NCI-H1417 treated with DMSO at 0.1 percent for 48 hours (cell line): ENCODE results near the gene PTPRR.
"Not testable (repeated sequence)": the region's sequence is repeated elsewhere in the genome, so short reads cannot be mapped to it uniquely, and the experiment has no call there.

Experiments
- DNase-seq: peaks from one replicate; lab custom pipeline; 2025; lab: John Stamatoyannopoulos, UW

Gene PTPRR

DNA sequence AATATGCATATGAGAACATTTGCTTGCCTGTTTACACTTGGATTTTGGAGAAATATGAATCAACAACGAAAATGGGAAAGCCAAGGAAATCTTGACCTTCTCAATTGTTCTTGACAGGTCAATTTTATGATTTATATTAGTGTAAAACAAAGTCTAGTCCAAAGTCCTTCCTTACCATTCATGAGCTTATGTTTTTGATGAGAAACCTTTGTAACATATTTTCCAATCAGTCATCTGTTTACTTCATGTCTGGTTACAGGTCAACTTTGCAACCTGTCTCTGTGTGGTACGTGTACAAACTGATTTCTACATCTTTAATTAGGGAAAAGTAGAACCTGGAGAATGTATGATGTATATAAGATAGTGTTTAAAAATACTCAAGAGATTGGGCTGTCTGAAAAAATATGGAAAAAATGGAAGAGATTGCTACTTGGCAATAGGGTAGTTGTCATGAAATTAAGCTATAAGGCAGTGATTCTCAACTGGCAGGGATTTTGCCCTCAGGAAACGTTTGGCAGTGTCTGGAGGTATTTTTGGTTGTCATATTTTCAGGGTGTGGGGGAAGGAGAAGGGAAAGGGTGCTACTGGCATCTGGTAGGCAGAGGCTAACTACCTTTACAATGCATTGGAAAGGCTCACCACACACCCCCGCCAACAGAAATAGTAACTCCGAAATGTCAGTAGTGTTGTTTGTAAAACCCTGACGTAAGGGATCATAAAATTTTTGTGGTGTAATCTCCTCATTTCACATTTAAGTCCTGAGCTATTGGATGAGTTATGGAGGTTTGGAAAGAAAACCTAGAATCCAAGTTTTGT, 172.9 kb downstream of the PTPRR start:
- DNase-seq = no peak

DNA sequence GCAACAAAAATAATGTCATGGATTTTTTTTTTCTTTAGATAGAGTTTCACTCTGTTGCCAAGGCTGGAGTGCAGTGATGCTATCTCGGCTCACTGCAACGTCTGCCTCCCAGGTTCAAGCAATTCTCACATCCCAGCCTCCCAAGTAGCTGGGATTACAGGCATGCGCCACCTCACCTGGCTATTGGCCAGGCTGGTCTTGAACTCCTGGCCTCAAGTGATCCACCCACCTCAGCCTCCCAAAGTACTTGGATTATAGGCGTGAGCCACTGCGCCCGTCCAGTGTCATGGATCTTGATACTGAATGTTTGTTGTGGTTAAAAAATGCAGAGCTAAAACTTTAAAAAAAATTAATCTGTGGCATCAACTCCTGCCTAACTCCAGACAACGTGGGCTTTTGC, 175.5 kb downstream of the PTPRR start:
- DNase-seq = no peak

DNA sequence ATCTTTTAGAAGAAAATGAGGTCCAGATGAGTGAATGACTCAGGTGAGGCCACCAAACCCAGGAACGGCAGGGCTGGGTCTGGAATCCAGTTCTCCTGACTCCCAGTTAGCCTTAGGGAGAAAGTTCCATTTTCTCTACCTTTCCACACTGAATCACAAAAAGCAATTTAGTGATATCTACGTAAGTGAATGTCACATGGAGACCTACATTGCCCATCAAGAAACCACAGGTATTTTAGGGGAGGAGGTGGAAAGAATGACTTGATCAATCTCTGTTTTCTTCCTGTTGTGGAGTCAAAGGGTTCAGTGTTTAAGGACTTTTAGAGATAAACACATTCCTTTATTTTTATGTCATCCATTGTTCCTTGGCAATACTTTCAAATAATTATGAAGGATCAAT, 176.4 kb downstream of the PTPRR start:
- DNase-seq = no peak

DNA sequence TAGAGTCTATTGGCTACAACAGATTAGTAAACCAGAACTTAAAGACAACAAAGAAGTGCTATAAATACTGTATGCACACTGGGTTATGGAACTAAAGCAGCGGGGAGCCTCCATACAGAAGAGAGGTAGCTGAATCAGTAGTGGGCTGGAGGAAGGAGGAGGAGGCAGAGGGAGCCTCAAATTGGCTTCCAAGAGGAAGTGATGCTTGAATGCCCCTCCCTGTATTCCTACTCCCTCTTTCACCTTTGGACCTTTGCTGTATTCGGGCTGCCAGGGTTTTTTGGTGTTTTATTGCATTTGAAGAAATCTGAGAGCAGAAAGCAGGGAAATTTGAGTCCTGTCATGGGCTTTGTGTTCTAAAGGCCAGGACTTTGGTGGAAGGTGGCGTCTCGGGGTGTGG, 179.3 kb downstream of the PTPRR start:
- DNase-seq = no peak

DNA sequence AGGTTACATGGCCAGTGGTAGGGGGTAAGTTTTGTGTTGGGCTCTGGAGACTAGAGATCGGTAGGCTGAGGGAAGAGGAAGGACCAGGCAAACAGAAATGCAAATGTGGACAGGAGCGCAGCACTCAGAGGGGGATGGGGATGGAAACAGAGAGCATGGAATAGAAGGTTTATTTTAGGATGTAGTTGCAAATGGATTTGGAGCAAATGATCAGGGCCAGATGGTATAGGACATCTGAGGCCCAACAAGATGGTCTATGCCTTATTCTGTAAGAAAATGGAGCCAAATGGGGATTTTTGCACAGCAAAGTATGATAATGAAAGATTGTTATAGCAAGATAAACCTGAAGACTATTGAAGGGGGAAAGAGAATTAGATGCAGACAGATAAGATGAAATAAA, 180.8 kb downstream of the PTPRR start:
- DNase-seq = no peak

DNA sequence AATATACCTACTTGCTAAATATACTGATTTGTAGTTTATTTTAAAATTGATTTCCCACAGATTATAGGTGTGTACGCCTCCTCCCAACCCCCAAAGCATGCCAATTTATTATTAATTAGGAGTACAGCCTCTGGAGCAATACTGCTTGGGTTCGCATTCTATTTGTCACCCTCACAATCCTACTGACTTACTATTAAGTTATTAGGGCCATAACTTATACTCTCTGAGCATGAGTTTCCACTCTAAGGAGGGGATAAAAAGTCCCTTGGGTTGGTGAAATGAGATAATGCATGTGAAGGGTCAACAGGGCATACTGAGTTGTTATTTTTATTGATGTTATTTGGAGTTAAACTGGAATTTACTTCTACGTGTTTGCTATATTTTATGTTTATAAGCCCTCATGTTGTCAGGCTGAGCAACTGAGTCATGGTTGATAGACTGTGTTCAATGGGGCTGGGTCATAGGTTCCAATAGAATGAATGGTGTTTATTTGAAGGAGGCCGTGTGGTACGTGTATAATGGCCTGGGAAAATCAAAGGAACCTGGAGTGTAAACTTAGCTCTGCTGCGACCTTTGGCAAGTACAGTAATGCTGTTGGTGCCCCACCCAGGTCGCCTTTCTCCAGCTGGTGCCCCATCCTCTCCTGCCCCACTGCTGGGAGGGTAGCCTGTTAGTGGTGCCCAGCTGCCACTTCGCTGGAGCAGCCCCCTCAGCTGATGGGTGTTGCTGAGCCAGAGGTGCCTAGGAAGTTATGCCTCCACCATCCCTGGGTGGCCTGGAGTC, 184.0 kb downstream of the PTPRR start:
- DNase-seq = no peak

DNA sequence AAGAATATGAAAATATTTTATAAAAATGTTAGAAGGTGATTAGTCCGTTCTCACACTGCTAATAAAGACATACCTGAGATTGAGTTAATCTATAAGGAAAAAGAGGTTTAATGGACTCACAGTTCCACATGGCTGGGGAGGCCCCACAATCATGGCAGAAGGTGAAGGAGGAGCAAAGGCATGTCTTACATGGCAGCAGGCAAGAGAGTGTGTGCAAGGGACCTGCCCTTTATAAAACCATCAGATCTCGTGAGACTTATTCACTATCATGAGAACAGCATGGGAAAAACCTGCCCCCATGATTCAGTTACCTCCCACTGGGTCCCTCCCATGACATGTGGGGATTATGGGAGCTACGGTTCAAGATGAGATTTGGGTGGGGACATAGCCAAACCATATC, 185.3 kb downstream of the PTPRR start:
- DNase-seq = not testable (repeated sequence)

DNA sequence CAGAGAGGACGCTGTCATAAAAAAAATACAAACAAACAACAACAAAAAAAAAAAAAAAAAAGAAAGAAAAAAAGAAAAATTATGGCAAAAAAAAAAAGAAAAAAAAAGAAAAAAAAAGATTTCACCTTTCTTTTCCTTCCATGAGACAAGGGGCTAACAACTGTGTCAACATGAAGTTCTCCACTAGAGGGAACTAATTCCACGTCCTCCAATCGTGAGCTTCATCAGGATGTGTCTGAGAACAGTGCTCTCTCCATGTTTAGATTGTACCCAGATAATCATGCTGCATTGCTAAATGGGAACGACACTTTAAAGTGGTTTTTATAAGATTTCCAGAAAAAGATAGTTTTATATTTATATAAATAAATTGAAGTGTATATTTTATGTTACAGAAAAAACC, 187.2 kb downstream of the PTPRR start:
- DNase-seq = no peak

DNA sequence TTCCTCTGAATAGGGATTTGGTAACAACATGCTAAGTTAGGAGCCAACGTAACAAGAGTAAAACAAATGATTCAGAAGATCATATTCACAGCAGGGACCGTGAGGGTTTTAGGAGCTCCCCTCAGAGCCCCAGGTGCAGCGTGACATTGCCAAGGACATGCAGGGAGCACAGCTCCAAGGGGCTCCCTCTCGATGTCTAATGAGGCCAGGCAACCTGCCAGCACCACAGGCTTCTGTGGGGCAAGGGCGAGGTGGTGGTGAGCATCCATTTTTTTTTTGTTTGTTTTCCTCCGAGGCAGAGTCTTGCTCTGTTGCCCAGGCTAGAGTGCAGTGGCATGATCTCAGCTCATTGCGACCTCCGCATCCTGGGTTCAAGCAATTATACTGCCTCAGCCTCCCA, 188.3 kb downstream of the PTPRR start:
- no peak for DNase-seq

DNA sequence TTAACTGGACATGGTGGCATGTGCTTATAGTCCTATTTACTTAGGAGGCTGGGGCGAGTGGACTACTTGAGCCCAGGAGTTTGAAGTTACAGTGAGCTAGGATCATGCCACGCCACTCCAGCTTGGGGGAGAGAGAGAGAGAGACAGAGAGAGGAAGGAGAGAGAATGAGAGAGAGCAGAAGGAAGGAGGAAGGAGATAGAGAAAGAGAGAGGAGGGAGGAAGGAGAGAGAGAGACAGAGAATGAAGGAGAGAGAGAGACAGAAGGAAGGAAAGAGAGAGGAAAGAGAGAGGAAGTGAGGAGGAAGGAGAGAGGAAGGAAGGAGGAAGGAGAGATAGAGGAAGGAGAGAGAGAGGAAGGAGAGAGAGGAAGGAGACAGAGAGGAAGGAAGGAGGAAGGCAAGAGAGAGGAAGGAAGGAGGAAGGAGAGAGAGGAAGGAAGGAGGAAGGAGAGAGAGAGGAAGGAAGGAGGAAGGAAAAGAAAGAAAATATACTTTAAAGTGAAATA, 189.8 kb downstream of the PTPRR start:
- no peak for DNase-seq

DNA sequence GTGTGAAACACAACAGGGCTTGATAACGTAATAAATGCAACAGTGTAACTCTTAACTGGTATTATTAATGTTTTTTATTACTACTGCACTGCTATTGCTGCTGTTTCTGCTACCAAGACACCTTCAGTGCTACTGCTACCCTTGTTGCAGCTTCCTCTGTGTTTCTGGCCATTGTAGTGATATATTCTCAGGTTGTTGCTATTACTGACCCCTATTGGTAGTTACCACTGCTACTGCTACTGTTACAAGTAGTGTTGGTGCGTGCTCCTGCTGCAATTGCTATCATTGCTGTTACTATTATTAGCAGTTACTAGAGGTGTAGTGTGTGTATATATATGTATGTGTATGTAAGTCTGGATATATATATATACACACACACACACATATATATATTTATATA, 196.1 kb downstream of the PTPRR start:
- no peak for DNase-seq

DNA sequence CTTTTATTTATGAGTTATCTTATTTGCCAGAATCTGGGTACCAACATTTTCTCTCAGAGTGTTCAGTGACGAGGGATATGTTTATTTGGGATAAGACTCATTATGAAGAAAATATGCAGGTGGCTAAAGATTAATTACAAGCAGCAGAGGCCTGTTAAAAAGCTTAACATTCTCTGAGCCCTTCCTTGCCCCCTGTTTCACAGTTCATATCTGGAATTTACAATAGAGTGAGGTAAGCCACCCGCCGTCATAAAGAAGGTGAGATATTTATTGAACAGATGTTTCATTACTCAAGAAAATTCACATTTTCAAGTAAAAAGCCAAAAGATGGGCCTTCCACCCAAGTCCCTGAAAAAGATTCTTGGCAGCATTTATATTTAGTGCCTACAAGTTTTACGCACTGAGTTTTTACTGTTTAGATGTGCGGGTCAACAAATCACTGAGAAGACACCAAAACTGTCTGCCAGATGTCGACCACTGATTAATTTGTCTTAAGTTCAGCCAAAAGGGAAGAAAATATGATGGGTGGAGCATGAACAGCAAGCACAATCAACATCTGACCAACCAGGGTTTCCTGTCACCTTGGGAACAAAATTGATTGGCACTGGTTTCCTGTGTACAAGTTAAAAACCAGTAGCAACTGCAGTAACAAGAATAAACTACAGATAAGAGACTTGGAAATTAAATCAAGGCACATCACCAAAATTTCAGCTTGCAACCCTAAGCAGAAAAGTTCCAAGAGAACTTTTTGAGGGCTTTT, 197.8 kb downstream of the PTPRR start:
- no peak for DNase-seq

DNA sequence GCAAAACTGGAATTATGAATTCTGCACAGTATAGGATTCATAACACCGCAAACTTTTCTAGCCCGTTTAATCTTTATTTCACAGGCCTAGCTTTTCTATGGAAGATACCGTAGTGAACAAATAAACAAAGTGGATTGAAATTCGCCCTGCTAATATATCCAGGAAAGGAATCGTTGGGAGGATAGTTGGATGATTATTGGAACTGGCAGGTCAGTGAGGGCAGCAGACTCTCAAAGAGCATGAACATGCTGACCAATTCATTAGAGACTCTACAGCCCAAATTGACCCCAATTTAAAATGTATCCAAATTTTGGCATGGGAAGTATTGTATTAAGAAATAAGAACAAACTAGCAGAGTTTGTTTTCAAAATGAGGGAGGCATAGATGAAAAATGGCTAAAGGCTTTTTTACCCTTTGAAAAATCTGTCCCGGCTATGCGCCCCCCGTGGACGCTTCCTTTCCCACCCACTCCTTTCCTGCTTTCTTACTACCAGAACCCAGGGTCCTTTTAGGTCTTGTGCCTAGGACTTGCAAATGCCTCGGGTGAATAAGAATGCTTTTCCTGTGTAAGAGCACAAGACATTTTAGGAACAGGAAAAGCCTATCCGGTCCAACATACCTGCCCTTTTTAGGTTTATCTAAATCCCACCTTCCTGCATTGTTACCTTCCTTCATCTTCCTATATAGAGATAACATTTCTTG, 198.7 kb downstream of the PTPRR start:
- DNase-seq = no peak

DNA sequence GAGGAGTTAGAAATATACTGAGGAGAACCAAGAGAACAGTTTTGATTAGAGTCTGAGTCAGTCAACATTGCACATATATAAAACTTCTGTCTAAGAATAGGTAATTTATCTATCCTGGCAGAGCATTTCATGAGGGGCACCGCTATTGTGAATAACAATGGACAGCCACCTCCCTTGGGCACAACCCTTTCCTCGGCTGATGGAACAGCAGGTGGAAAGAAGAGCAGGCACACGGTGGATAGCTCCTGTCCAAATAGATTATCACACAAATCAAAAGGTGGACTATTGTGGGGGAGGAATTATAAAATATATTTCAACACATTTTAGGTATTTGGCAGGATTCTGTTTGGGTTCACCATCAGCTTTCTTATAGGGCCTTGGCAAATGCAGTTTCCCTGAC, 199.3 kb downstream of the PTPRR start:
- DNase-seq = no peak

DNA sequence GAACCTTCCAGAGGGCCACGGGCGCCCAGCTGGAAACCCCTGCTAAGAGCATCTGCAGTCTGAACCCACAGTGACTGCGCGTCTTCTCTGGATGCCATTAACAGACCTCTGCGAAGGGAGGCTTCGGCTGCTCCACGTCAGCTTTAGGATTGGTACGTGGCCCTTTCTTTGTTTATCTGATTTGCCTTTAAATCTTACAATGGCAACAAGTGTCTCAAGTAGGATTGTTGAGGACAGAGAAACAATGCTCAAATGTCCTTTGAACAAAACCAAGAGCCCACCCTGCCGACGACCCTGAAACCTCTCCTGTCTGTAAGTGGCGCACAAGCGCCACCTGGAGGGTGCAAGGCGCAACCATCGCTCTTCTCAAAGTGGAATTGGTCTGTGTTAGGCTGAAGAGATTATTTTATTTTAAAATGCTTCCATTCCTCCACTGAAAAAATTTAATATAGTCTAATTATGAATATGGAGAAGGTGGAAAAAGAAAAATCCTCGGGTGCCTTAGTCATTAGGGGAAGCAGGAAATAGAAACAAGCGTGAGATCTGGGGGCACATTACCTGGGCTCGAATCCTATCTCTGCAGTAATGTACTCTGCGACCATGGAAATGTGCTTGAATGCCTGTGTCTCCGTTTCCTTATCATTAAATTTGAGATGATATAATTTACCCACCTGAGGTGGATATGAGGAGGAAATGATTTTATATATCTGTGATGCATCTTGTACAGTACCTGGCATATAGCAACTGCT, 200.7 kb downstream of the PTPRR start:
- DNase-seq = no peak

DNA sequence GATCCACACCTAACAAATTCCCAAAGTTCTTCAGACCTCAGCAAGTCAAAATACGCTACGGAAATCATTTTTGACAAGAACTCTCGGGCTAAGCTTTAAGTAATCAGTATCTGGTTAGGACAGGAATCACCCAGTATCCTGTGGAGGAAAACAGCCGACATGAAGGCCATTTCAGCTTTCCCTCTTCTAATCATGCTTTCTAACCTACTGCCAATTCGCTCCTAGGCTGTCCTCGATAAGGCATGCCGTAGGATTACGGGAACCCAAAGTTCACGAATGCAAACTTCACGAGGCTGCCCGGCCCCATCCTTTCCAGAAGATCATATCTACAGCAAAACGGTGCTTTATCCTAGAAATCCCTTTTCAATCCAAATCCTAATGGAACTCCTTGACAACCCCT, 201.5 kb downstream of the PTPRR start:
- no peak for DNase-seq

DNA sequence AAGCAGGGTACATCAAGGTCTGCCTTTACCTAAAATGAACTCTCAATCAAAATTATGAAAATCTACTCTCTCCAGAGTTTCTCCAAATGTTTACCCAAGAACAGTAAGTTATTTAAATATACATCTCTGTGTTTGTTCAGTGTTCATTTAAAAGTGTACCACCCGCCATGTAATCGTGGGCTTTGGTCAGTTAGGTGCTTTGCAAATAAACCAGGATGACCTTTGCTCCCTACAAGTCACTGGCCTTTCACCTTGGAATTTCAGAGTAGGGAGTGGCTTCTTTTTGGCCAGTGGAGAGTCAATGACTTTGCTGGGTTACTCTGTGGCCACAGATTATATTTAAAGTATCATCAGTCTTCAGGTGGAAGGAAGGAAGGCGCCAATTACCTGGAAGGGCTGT, 208.7 kb downstream of the PTPRR start:
- no peak for DNase-seq

DNA sequence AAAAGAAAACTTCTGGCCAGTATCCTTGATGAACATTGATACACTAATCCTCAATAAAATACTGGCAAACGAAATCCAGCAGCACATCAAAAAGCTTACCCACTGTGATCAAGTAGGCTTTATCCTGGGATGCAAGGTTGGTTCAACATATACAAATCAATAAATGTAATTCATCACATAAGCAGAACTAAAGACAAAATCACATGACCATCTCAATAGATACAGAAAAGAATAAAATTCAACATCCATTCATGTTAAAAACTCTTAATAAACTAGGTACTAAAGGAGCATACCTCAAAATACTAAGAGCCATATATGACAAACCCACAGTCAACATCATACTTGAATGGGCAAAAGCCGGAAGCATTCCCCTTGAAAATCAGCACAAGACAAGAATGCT, 211.5 kb downstream of the PTPRR start:
- DNase-seq = no peak

DNA sequence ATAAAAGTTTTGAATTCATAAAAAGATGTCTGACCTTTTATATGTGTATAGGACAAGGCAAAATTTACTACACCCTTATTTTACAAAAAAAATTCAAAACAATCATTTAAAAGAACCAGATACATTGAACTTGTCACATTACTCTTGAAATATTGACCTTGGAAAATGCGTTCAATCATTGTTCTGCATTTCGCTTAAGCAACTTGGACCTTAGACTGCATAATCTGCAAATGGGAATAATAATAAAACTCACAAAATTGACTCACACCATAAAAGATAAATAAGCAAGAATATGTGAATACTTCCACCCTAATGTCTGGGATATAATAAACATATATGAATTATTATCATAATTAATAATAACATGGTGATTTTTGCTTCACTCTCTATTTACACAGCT, 213.9 kb downstream of the PTPRR start:
- no peak for DNase-seq

DNA sequence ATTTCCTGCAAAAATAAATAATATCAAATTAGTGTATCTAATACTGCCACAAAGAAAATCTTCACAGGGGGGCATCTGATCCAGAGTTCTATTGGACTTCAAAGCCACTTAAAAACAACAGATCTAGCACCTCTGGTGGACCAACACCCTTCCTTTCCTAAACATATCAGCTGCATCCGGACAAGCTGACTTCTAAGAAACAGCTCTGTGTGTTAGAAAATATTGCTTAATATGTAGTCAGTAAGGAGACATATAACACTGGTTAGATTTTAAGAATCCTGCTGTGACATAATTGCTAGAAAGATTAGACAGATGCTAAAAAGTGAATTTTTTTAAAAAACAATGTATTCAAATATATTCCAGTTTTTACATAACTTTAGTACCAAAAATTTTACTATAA, 222.2 kb downstream of the PTPRR start:
- DNase-seq = no peak

DNA sequence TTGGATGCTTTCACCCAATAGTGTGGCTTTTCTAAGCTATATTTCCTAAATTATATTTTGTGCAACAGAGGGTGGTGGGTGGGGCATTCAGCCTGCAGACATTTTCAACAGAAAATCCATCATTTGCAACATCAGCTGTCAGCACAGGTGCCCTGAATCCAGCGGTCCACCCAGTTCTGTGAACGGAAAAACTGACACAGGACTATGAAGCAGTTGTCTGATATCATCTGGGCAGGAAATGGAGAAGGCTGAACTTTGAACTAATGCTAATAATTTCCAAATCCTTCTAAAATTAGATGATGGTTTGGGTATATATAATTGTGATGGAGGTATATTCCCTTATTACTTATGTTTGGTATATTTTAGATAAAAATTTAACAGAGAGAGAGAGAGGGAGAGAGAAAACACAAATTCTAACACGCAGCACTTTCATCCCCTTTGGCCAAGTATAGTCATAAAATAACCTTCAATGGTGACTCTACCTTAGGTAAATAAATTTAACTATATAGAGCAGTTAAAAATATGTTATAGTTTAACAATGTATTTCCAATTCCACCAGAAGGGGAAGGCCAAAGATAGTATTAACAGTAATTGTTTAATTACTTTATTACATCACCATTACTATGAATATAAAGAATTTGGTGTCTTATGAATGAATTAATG, 225.0 kb downstream of the PTPRR start:
- no peak for DNase-seq
